ENCODE measurements around the gene SLC2A9.

Gene SLC2A9

DNA sequence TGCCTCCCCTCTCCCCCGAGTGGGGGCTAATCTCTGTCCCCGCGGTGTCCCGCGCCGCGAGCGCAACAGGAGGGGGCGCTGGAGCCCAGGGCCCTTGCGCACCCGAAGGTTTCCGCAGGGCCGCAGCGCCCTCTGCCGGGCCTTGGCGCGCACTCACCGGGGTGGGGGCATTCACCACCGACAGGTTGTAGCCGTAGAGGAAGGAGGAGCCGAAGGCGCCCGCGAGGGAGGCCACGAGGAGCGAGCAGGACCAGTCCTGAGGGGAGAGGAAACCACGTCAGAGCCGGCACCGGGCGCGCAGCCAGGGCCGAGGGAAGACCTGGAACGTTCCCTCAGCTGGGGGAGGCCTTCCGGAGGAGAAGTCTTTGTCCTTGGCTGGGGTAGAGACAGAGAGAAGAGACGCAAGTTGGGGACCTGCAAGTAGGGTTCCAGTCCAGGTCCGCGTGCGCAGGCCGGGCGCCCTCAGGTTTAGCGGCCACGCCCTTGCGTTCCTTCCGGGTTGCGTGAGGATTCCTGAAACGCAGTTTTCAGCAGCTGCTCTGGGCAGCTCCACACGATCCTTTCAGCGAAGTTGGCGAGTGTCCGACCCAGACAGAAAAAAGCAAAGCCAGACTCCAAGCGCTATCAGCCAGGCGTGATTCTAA lies 2.4 kb downstream of the SLC2A9 start:
- DNase-seq, result peak; percentile 78

DNA sequence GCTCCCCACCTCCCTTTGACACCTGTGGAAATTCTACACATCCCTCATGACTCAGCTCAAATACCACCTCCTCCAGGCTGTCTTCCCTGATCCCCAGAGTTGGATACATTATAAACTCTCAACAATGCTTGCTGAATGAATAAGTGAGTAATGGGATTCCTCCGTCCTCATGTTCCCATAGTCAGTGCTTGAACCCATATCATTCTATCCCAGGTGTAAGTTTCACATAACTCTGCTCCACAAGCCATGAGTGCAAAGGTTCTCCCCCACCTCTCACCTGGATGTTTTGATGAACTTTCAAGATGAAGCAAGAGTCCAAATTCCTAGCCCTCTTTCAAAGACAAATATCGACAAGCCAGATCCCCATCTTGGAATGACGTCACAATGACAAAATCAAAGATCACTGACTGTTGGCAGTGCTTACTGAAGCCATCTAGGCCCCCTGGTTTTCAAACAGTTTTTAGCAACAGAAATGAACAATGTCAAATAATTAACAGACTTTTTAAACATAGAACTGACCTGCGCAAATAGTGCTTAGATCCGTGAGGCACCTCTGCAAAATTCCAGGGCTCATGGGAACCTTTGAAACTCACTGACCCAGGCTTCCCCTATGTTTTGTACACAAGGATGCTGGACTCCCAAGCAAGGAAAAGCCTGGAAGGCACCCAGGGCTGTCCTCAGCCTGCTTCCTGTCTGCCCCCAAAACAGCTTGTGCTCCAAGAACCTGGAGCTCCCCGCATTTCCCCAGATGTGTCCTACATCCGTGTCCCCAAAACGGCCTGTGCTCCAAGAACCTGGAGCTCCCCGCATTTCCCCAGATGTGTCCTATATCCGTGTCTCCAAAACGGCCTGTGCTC lies 4.0 kb downstream of the SLC2A9 start:
- DNase-seq, result no peak

DNA sequence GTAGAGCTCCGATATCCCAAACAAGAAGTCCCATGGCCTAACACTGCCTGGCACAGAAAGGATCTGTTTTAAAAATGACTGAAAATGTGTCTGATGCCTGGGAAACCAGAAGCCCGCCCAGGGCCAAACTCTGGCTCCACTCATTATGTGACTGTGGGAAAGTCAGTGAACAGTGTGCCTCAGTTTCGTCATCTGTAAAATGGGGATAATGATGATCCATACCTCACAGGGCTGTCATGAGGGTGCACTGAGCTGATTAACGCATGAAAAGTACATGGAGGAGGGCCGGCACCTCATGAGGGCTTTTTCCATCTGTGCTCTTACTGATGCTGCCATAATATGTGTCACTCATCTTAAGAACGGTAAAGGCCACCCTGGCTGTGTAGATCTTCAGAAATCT lies 5.1 kb downstream of the SLC2A9 start:
- no peak for DNase-seq

DNA sequence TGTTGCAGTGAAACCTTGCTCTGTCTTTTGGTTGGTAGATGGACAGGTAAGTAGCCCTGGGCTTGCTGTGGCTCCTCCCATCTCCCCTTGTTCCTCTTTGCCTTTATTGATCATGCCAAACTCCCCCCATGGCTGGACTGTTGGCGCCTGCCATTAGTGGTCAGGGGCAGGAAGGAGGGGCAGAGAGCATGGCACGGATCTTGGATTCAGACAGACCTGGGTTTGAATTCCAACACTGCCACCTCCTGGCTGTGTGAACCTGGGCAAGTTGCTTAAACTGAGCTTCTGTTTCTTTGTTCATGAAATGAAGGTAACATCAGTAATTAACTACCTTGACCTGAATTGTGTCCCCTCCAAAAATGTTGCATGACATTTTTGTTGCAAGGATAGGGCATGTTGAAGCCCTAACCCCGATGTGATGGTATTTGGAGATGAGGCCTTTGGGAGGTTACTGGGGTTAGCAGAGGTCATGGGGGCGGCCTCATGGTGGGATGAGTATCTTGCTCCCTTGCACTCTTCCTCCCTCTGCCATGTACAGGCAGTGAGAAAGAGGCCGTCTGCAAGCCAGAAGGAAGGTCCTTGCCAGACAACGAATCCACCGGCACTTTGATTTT lies 6.0 kb downstream of the SLC2A9 start:
- no peak for DNase-seq

DNA sequence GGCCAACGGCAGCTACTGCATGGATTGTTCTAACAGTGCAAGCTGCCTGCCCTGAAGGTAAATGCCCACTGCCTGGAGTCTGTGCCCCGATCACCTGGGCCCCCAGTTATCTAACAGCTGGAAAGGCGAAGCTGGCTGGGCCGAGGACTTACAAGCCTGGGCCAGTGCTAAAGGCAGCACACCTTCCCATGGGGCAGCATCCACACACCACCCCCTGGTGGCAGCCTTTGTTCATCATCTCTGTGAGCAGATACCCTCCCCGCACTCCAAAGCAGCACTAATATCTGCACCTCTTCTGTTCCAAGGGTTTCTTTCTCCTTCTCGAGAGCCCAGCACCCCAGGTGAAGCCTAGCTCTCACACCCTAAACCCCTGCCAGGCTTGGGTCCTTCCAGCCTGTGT lies 7.6 kb downstream of the SLC2A9 start:
- no peak for DNase-seq

DNA sequence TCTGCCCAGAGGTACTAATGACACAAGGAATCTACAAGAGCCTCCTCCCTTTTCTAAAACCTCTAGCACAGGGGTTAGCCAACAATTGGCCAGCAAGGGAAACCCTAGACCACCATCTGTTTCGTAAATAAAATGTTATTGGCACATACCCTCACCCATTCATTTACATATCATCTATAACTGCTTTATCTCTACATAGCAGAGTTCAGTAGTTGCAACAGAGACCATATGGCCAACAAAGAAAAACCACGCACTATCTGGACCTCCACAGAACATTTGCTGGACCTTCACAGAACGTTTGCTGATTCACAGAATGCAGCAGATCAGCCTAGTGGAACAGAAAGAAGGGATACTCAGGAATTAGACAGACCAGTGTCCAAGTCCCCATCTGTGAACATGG lies 9.4 kb downstream of the SLC2A9 start:
- no peak for DNase-seq

DNA sequence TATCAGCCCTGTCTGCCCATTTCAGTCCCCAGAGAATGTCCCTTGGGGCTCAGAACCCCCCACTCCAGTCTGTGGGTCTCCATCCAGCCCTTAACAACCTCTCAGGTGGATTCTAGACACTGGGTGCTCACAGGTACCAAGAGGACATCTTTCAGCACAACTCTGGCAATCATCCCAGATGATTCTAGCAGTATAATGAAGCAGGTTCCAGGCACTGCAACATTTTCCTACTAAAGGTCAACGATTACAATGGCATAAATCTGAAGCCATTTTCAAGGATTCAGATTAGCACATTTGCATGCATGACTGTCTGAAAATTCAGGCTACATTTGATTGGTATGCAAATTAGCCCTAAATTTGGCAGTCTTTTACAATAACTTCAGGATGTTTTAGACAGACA lies 10.0 kb downstream of the SLC2A9 start:
- no peak for DNase-seq

DNA sequence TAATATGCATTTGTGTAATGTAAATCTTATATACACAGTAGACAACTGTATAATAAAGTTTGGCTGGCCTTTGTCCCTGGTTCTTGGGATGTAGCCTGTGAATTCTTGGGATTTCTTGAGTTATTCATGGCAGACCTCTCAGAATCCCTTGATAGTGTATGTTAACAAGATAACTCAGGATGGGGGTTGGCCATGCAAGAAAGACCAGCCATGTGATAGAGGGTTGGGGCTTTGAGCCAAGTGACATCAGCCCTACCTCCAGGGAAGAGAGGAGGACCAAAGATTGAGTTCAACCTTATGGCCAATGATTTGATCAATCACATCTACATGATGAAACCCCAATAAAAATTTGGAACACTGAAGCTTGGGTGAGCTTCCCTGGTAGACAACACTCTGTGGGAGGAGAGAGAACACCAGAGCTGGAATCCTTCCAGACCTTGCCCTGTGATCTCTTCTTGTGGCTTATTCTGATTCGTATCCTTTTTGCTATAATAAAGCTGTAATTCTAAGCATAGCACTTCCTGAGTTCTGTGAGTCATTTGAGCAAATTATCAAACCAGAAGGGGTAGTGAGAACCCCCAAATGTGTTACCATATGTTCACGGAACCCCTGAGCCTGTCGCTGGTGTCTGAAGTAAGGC lies 11.3 kb downstream of the SLC2A9 start:
- DNase-seq, result no peak

DNA sequence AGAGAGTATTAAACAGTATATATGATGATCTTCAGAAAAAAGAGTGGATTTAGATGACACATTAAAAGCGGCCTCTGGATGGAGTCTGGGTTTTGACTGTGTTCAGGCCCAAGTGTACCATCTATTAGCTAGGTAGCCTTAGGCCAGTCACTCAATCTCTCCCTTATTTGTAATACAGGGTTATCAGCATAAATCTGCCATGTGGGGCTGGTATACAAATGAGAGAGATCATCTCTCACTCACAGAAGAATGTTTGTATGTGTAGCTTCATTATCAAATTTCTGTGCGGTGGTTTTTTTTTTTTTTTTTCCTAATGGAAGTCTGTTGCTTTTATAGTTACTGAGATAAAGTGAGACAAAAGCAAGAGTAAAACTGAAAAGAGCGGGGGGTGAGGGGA lies 12.7 kb downstream of the SLC2A9 start:
- DNase-seq, result no peak

DNA sequence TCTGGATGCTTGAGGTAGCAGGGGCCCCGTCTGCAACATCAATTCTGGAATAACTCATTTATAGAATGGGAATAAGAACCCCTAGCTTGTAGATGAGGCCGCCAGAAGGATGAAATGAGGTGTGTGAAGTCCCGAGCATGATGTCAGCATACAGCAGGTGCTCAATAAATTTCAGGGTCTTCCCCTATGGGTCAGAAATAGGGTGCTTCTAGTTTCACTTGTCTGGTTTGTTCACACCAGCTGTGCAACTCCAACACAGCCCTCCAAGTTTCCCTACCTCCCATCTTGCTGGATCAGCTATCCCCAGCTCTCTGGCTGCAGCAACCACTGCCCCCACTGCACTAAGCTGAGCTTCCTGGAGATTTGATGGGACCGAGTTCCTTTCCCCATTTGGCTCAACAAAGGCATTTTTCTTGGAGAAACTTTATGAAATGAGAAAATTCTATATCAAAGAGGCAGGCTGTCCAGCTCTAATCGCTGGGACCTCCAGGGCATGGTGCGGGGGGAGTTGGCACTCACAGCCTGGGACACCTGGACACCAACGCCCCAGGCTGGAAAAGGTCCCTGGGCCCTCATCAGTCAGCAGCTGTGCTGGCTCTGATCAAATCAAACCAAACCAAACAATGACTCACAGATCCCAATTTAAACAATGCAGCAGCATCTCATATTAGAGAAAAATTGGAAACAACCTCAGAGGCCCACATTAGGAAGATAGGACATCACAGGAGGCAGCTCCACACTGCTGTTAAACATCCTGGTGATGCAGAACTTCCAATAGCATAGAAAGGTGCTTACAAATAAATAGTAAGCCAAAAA lies 13.3 kb downstream of the SLC2A9 start:
- no peak for DNase-seq

DNA sequence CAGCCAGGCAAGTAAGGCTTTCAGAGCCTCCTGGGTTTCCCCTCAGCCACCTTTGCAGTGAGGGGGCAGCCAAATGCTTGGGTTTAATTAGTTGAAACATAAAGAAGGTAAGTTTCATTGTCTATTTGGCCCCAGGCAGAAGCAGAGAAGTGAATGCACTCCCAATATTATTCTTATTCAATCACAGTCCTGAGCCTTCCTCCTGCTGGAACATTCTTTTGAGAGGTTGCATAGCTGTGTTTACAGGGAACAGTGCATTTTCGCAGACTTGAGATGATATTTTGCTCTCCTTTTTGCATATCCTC lies 13.9 kb downstream of the SLC2A9 start:
- no peak for DNase-seq

DNA sequence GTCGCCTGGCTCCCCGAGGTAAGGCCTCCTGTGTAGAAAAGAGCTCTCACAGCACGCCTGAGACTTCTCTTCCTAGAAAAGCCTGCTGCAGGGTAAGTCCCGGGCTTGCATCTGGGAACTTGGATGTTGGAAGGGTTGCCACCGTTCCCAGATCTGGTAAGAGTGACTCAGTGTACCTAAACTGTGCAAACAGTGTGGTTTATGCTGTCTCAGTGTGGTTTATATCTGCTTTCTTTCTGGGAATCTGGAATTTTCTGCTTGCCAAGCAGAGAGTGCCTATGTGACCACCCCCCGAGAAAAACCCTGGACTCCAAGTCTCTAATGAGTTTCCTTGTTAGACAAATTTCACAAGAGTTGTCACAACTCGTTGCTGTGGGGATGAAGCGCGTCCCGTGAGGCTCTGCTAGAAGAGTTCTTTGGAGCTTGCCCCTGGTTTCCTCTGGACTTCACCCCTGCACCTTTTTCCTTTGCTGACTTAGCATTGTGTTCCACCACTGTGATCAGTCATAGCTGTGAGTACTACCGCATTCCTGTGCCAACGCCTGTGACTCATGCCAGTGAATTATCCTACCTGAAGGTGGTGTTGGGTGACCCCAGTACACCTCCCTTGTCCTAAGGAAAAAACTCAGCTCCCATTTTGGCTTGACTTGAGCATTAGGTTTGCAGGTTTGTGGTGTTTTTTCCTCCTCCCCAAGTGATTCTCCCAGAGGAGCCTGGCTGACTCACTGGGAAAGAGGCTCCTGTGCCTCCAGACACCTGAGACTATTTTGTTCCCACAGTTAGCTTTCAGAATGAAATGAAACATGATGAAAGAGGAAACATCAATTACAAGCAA lies 14.5 kb downstream of the SLC2A9 start:
- DNase-seq, result no peak

DNA sequence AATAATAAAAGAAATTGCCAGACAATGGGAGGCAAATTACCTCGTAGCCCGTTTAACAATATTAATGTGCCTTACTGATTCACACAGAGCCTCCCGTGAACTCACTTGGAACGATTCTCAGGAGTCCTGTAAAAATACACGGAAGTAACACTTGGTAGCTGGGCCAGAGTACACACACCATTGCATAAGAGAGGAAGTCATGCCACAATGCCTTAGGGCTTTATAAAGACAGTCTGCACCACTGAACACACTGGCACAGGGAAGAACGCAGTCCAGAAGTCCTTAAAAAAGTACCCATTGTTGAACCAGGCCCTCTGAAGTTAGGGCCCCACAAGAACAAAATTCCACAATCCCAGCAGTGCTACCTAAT lies 15.1 kb downstream of the SLC2A9 start:
- DNase-seq, result no peak

DNA sequence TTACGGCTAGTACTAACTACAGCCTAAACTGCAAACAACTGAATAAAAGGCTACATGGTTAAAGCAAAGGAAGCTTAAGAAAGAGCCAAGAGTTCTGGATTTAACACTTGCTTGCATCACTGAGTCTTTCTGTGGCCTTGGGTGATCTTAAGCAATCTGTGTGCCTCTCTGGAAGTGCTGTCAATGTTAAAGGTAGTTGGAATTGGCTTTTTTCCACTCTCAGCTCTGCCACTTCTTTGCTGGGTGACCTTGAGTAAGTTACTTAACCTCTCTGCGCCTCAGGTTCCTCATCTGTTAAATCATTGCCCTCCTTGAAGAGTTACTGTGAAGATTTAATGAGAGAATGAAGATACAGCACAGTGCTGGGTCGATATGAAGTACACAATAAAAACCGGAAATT lies 15.7 kb downstream of the SLC2A9 start:
- no peak for DNase-seq

DNA sequence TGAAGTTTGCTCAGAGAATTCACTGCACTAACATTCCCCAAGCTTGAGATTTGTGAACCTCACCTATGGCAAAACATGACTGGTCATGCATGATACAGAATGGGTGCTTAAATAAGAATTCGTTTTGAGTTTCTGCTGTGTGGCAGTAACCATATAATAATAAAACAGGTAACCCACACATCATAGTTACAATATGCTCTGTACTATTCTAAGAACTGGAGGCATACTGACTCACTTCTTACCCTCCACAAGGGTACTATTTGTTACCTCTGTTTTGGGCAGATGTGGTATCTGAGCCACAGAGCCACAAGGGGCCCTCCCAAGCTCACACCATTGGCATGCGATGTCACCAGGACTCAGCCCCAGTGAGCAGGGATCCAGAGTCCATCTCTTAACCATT lies 17.6 kb downstream of the SLC2A9 start:
- no peak for DNase-seq

DNA sequence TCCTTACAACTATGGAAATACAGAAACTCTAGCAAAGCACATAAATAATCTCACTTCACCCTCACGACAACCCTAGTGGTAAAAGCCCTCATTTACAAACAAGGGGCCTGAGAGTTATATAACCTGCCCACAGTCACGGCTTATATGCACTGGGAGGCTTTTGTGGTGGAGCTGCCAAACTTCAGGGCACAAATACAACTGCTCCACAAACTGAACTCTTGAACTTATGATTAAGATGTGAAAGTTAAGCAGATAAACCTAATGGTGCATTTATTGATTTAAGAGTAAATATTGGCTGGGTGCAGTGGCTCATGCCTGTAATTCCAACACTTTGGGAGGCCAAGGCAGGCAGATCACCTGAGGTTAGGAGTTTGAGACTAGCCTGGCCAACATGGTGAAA lies 19.0 kb downstream of the SLC2A9 start:
- no peak for DNase-seq

DNA sequence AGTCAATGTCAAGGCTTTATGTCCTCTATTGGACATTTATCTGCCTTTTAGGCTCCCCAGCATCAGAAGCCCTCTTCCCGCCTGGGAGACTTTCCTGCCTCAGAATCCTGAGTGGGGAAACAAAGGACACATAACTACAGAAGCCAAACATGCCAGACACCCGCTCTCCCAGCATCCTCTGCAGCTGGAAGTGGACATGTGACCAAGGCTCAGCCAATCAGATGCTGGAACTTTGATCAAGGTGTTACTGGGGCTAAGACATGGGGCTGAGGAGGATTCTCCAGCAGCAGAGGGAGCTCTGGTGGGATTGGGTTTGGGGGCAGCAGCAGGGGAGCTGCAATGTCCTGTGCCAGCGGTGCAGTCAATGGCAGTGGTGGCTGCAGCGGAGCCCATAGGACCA lies 19.5 kb downstream of the SLC2A9 start:
- DNase-seq, result no peak

DNA sequence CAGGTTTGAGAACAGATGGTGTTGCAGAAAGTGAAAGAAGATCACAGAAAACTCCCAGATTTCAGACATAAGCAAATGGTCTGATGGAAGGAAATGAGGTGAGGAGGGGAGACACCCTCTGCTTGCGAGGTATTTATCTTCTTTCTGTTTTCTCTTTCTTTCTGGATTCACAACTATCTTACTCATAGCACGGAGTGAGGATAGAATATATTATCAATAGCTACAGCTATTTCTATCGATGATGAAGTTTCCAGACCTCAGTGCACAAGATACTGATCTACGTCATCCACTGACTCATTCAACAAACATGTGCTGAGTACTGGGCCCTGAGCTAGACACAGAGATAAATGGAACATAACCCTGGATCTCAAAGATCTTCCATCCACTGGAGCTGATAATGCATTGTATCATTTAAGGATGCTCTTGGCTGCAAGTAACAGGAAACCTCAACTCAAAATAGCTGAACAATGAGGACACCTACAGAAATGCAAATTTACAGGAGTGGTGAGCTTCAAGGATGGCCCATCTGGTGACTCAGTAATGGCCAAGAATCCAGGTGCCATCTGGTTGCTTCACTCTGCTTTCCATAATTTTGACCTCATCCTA lies 21.2 kb downstream of the SLC2A9 start:
- no peak for DNase-seq

DNA sequence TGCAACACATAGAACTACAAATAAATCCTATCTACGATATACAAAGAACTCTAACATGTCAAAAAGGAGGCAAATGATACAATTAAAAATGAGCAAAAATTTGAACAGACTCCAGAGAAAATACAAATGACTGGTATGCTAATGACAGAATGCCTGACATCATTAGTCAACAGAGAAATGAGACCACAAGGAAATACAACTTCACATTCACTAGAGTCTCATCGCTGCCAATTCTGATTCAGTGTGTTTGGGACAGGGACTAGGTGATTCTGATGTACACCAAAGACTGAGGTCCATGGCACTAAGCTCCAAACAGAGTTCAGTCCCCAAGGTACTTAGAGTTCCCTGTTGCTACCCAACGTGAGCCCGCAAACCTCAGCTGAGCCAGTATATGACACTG lies 23.4 kb downstream of the SLC2A9 start:
- DNase-seq, result no peak

DNA sequence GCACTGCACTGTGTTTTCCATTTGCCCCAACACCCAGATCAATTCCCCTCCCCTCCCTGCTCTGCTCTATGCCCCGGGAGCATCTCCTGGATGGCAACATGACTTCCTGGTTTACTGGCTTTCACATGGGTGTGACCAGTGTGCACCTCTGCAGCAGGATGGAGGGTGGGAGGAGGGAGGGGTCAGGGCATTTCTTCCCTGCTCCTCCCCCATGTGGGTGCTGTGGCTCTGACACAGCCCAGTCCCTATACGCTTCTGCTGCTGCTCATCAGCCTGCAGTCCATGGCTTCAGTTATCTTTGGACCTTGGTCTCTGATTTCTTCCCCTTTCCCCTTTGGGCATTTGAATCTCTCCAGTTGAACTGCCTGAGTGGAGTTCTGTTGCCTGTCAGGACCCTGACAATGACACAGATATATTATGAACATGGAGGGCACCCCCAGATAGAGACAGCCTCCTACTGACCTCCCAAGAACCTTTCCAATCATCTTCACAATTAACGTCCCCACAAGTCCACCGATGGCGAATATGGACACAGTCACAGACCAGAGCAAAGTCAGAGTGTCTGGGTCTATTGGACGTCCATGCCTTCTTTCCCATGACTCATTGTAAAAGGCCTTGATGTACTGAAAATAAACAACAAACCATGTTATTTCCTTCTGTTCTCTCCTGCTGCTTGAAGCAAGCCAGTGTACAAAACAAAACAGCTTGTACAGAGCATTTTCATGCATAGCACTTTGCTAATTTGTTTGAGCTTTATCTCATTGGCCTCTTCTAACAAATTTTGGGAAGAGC lies 24.8 kb downstream of the SLC2A9 start:
- DNase-seq, result no peak

Measured in GOT3 (cell line).